RWPE2 (cell line): ENCODE data around the gene NR6A1.

Source experiments
- ATAC-seq: fragments of 200-7000 bp; cut with Tn5 transposase; 3 replicates; pipeline ENCODE4 v1.9.1; 2021; ENCODE audit warnings: low read depth
- DNase-seq: peaks from one replicate; pipeline ENCODE4 v3.0.0-alpha.2; 2020; ENCODE audit warnings: low spot score
- H3K27ac ChIP-seq: fragments of 450-650 bp; 2 replicates; pipeline ENCODE4 v1.5.1; 2017; ENCODE audit warnings: mild to moderate bottlenecking; ENCODE audit not compliant: poor library complexity, severe bottlenecking
- H3K27me3 ChIP-seq: fragments of 250-450 bp; sonication (Bioruptor Pico); 2 replicates; pipeline ENCODE4 v1.5.1; 2021; ENCODE audit warnings: mild to moderate bottlenecking, moderate library complexity; ENCODE audit not compliant: insufficient read depth, poor library complexity, severe bottlenecking
- H3K36me3 ChIP-seq: fragments of 250-450 bp; sonication (Bioruptor Pico); 2 replicates; pipeline ENCODE4 v1.5.1; 2020; ENCODE audit warnings: low read depth, mild to moderate bottlenecking, moderate library complexity
- H3K4me1 ChIP-seq: fragments of 250-450 bp; sonication (Bioruptor Pico); 2 replicates; pipeline ENCODE4 v1.5.1; 2021; ENCODE audit warnings: mild to moderate bottlenecking, moderate library complexity; ENCODE audit not compliant: insufficient read depth, poor library complexity, severe bottlenecking
- H3K4me3 ChIP-seq: fragments of 250-450 bp; sonication (Bioruptor Pico); 2 replicates; pipeline ENCODE4 v1.5.1; 2021; ENCODE audit warnings: mild to moderate bottlenecking, moderate library complexity; ENCODE audit not compliant: severe bottlenecking
- H3K9me3 ChIP-seq: fragments of 250-450 bp; sonication (Bioruptor Pico); 2 replicates; pipeline ENCODE4 v1.5.1; 2021; ENCODE audit warnings: mild to moderate bottlenecking, moderate library complexity; ENCODE audit not compliant: severe bottlenecking
- TF ChIP-seq, protein P1 (sequence below): fragments of 450-650 bp; IDR thresholded peaks from one replicate; pipeline ENCODE4 v1.5.1; 2017; ENCODE audit warnings: mild to moderate bottlenecking, moderate library complexity; ENCODE audit not compliant: poor library complexity, severe bottlenecking

Gene NR6A1

DNA sequence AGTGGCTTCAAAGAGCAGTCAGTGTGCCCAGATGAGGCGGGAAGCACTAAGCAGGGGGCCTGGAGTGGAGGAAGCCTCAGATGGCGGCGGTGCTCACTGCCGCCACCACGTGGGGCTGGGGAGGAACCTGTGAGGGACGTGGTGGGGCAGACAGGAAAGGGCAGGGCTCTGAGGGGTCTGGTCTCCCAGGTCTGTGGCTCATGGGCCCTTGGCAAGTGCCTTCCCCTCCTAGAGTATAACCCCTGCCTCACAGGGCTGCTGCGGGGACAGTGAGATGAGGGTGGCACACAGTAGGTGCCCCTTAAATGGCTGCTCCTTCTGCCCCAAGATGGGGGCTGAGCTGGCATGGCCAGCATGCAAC lies 290.5 kb downstream of the NR6A1 start:
- Histone ChIP-seq H3K4me3 (no peak overlapping the region), H3K9me3 (no peaks in the 10 kb centered on the region), H3K27me3 (peaks cover 20% of the 10 kb centered on the region), H3K36me3 (no peaks in the 10 kb centered on the region), H3K27ac (no peak overlapping the region), H3K4me1 (no peaks in the 10 kb centered on the region)
- TF ChIP-seq, protein P1, sequence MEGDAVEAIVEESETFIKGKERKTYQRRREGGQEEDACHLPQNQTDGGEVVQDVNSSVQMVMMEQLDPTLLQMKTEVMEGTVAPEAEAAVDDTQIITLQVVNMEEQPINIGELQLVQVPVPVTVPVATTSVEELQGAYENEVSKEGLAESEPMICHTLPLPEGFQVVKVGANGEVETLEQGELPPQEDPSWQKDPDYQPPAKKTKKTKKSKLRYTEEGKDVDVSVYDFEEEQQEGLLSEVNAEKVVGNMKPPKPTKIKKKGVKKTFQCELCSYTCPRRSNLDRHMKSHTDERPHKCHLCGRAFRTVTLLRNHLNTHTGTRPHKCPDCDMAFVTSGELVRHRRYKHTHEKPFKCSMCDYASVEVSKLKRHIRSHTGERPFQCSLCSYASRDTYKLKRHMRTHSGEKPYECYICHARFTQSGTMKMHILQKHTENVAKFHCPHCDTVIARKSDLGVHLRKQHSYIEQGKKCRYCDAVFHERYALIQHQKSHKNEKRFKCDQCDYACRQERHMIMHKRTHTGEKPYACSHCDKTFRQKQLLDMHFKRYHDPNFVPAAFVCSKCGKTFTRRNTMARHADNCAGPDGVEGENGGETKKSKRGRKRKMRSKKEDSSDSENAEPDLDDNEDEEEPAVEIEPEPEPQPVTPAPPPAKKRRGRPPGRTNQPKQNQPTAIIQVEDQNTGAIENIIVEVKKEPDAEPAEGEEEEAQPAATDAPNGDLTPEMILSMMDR = peak; percentile 45
- peak; percentile 36; the same call in 1 of the 3 replicates for ATAC-seq
- DNase-seq = no peak

DNA sequence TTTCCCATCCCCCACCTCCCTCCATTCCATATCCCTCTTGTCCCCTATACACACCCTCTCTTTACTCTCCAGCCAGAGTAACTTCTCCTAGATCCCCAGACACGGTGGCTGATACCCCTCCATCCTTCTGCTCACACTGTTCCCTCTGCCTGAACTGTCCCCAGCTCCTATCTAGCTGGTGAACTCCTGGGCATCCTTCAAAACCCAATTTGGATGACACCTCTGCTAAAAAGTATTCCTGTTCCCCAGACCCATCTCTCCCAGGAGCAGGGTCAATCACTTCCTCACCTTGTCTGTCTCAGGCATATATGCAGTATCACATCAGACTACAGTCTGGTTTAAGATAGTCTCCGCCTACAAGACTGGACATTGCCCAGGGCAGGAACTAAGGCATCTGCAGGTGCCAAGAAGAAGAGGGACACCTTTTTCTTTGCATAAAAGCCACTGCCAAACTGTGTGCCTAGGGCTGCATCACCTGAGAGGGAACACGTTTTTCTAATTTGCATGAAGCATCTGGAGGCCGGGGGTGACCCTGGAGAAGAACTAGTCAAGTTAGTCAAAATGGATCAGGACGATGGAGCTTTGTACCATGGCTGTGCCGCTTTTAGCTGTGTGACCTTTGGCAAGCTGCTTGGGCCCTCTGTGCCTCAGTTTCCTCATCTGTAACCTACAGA lies 291.0 kb downstream of the NR6A1 start:
- no peak for DNase-seq
- no peaks in the 10 kb centered on the region for H3K9me3 ChIP-seq
- no peak overlapping the region for H3K27ac ChIP-seq
- no peaks in the 10 kb centered on the region for H3K4me1 ChIP-seq
- no peak overlapping the region for H3K4me3 ChIP-seq
- no peaks in the 10 kb centered on the region for H3K36me3 ChIP-seq
- ATAC-seq = no peak
- H3K27me3 ChIP-seq = peaks cover 20% of the 10 kb centered on the region
- TF ChIP-seq, protein P1 = no peak

DNA sequence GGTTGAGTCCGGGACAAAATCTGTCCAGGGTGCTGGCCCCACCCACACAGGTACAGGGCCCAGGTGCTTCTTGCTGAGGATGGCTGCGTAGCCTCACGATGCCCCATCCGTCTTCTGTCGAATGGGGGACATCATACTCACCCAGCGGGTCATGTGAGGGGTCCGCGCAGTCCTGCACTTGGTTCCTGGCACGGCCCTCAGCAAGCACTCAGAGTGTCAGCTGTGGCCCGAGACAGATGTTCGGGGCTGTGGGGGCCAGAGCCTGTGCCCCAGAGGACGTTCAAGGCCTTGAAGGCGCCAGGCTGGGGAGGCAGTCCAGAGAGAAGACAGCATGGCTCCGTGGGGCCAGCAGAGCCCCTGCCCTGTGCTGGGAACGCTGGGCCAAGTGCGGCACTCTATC lies 291.7 kb downstream of the NR6A1 start:
- ATAC-seq (no peak), DNase-seq (no peak)
- Histone ChIP-seq H3K27me3 (peaks cover 20% of the 10 kb centered on the region), H3K27ac (no peak overlapping the region), H3K36me3 (no peaks in the 10 kb centered on the region), H3K4me3 (no peak overlapping the region), H3K4me1 (no peaks in the 10 kb centered on the region), H3K9me3 (no peaks in the 10 kb centered on the region)
- TF ChIP-seq, protein P1 = no peak

DNA sequence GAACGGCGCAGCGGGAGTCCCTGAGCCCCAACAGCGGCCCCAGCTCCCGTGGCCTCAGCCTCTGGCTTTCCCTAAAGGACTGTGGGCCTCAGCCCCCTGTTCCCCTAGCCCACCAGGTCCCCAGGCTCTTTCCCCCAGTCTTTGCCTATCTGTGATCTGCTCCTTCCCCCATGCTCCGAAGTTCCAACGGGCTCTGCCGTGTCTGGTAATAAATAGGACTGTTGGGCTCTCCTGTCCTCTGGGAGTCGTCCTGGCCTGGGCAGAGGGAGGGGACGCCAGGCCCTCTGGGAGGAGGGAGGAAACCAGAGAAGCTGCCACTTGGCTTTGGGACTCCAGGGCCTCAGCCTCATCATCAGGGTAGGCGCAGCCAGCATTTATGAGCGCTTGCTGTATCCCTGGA lies 292.8 kb downstream of the NR6A1 start:
- no peaks in the 10 kb centered on the region for H3K4me1 ChIP-seq
- TF ChIP-seq, protein P1 = no peak
- H3K27ac ChIP-seq = no peak overlapping the region
- H3K27me3 ChIP-seq = peaks cover 20% of the 10 kb centered on the region
- no peaks in the 10 kb centered on the region for H3K36me3 ChIP-seq
- DNase-seq (no peak), ATAC-seq (no peak)
- H3K9me3 ChIP-seq = no peaks in the 10 kb centered on the region
- no peak overlapping the region for H3K4me3 ChIP-seq

DNA sequence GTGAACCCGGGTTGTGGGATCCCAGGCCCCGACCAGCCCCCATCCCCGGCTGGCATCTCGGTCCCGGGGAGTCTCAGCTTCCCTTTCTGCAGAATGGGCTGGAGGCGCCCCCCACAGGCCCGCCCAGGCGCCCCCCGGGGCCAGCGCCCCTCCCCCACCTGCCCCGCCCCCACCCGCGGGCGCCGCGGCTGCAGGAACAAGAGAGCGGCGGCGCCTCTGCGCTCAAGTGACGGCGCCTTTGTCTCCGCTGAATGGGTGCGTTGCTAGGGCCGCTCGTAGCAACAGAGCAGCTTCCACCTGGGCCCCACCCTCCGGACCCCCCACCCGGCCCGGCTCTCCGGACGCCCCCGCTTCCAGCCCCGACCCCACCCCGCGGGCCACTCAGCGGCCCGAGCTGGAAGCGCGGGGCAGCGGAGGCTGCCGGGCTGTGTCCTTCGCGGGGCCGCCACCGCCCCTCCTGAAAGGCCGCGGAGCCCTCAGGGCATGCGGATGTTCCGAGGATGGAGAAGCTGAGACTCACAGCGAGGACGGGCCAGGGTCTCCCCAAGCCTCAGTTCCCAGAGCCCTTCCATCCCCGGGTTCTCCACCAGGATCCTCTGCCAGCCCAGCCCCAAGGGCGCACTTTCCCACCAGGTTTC lies 293.3 kb downstream of the NR6A1 start:
- DNase-seq (no peak), ATAC-seq (no peak)
- H3K9me3 ChIP-seq = no peaks in the 10 kb centered on the region
- H3K36me3 ChIP-seq = no peaks in the 10 kb centered on the region
- H3K4me1 ChIP-seq = no peaks in the 10 kb centered on the region
- TF ChIP-seq, protein P1 = no peak
- H3K27me3 ChIP-seq = peaks cover 20% of the 10 kb centered on the region
- no peak overlapping the region for H3K27ac ChIP-seq
- H3K4me3 ChIP-seq = no peak overlapping the region
